GM10248 (cell line): ENCODE measurements around the gene ACSF3.

Experiments used
- CTCF ChIA-PET: fragments of 300-600 bp; sonication (Branson Sonifier 250); formaldehyde crosslinking; extraction: SDS; loops from one replicate; lab custom pipeline; 2021; ENCODE audit warnings: antibody characterized with exemption; lab: Yijun Ruan, JAX
- POLR2A ChIA-PET: fragments of 350-650 bp; sonication (Branson Sonifier 250); formaldehyde crosslinking; extraction: SDS; loops from one replicate; lab custom pipeline; 2020; ENCODE audit warnings: antibody characterized with exemption; lab: Yijun Ruan, JAX
- DNase-seq: peaks from one replicate; pipeline ENCODE4 v3.0.0; 2012; ENCODE audit errors: extremely low spot score
- CTCF ChIP-seq: IDR thresholded peaks from 2 replicates; pipeline ENCODE4 v1.5.1; 2012; ENCODE audit warnings: mild to moderate bottlenecking, low read depth; ENCODE audit errors: extremely low read depth, missing control alignments, control extremely low read depth

ACSF3 gene

GRCh38 chr16:89138843-89139520 is 45.3 kb downstream of the ACSF3 start:
- no peak for TF ChIP-seq CTCF

DNA sequence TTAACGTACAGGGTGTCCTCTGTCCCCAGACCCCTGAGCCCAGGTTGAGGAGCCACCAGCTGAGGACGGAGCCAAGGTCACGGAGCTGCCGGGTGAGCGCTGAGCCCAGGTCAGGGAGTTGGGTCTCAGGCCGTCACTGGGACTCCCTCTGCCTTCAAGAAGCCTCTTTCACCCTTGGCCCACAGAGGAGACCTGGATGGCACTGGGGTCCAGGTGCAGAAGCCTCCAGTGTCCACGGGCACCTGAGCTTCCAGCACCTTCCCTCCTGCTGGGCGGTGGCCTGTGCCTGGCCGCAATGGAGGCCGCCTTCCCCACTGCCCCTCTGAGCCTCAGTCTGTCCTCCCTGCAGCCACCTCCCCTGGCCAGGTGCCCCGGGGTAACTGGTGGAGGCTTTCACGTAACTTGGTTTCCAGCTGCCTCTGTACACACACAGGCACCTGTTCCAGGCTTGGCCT is 46.3 kb downstream of the ACSF3 start:
- TF ChIP-seq CTCF = no peak
- ChIA-PET POLR2A (no interaction called here), CTCF (interaction anchor here (0.8 kb wide), 1 partner anchor 15 kb away, joined by 3 read pairs; no protein-coding TSS in a partner anchor)
- DNase-seq = no peak

More at GRCh38 chr16:89138843-89139520, 45.3 kb downstream of the ACSF3 start:
- DNase-seq = no peak
- ChIA-PET POLR2A (no interaction called here), CTCF (no interaction called here)

DNA sequence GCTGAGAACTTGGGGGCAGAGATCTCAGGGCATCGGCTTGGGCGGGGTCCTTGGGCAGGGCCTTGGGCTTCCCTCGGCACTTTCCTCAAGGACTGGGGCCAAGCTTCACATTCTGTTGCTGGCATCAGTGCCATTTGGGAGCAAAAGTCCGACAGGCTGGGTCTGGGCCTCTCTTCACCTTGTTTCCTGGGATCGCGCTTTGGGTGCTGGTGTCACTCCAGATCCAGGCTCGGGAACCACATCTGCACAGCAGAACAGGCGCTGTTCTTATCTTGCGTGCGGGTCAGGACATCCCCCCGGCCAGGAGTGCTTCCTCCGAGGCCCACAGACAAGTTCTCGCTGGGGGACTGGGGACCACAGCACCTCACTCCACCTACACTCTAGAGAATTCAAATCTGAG is 46.7 kb downstream of the ACSF3 start:
- TF ChIP-seq CTCF = no peak
- POLR2A ChIA-PET = no interaction called here

DNA sequence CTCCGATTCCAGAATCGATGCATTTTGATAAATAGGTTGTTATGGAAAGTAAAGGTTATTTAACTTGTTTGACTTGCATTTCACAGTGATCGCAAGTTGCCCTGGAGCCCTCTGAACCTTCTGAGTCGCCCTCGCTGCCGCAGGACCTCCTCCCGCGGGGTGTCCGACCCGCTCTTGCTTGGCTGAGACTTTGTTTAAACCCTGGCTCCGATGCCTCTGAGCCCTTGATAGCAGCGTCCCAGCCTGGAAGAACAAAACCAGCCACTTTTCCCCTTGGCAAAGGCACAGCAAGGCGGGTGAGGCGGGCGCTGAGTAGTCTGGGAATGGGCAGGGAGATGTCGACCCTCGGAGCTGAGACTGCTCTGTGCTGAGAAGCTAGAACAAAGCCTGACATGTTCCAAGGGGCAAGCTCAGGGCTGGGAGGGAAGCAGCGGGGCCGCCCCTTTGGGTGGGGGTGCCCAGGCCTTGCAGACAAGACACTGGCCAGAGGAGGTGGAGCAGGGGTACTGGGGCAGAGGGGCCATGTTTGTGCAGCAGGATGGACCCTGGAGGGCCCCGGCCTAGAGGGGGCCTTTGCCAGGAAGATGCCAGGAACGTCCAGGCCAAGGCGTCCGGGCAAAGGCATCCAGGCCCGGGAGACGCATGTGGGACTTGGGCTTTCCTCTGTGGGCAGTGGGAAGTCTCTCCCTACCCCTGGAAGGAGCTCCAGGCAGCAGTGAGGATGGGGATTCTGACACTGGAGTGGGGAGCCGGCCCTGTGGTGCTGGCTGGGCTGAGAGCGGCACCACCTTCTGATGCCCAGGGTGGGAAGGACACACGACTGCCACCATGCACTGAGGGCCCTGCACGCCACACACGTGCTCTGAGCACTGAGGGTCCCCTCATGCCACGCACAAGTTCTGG is 47.6 kb downstream of the ACSF3 start:
- TF ChIP-seq CTCF = no peak
- POLR2A ChIA-PET = no interaction called here
- CTCF ChIA-PET = no interaction called here

More for the DNA sequence above, 46.7 kb downstream of the ACSF3 start:
- no peak for DNase-seq
- CTCF ChIA-PET = interaction anchor here (0.8 kb wide), 1 partner anchor 14 kb away, joined by 3 read pairs; no protein-coding TSS in a partner anchor

GRCh38 chr16:89141884-89142267 is 48.2 kb downstream of the ACSF3 start:
- ChIA-PET CTCF (no interaction called here), POLR2A (no interaction called here)
- DNase-seq = no peak
- no peak for TF ChIP-seq CTCF

More for the DNA sequence above, 47.6 kb downstream of the ACSF3 start:
- no peak for DNase-seq

DNA sequence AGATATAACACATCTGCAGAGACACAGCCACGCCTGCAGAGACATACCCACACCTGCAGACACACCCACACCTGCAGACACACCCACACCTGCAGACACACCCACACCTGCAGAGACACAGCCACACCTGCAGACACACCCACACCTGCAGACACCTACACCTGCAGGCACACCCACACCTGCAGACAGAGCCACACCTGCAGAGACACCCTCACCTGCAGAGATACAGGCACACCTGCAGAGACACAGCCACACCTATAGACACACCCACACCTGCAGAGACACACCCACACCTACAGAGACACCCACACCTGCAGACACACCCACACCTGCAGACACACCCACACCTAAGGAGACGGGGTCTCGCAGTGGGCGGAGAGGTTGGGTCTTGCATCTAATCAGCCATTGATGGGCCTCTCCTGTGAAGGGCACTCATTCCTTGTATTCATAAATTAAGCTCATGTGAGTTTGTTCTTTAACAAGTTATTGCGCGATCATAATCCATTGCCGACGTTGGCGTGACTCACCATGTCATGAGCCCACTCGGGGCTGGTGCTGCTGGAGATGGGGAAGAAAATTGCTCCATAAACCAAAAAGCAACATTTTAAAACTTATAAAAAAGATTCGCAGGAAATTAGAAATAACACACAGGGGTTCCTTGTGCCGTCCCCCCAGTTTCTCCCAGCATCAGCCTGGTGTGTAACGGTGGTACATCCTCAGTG is 49.0 kb downstream of the ACSF3 start:
- POLR2A ChIA-PET = no interaction called here
- no peak for TF ChIP-seq CTCF
- CTCF ChIA-PET = no interaction called here
- DNase-seq = no peak
